T-helper 22 cell (primary cell): Measurements from ENCODE around the gene ARHGEF2.

Experiments
- DNase-seq: peaks from one replicate; pipeline ENCODE4 v3.0.0-alpha.2; 2020; ENCODE audit warnings: low read depth

The ARHGEF2 gene

DNA sequence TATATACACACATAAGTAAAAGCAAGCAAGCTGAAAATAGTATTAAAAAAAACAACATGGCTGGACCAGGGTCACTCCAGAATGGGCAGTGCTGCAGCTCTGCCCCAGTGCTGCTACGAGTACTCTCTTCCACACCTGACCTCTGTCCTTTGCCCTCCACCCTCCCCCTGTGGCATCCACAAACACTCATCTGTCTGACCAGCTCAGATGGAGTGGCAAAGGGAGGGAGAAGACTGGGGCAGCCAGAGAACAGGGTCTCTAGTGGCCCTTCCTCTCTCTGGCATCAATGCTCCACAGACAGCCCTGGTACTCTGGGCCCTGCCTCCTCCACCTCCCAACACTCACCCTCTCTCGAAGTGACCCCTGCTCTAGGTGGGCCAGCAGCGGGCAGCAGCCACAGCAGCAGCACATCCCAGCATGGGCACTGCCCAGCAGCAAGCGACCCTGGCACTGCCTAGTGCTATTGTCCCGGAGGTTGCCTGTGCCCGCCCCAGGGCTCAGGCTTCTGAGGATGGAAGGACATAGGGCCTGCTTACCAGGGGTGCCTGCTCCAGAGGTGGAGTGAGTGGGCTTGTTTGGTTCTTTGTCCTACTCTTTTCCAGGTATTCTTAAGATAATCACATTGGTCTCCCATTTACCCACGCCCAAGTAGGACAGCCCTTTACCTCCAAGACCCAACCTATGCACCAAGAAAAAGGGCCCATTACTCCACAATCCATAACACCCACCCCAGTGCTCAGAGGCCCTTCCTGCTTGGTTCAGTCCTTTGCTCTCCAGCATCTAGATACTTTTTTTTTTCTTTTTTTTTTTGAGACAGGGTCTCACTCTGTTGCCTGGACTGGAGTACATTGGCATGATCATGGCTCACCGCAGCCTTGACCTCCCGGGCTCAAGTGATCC is 6.2 kb downstream of the ARHGEF2 start:
- DNase-seq = no peak

DNA sequence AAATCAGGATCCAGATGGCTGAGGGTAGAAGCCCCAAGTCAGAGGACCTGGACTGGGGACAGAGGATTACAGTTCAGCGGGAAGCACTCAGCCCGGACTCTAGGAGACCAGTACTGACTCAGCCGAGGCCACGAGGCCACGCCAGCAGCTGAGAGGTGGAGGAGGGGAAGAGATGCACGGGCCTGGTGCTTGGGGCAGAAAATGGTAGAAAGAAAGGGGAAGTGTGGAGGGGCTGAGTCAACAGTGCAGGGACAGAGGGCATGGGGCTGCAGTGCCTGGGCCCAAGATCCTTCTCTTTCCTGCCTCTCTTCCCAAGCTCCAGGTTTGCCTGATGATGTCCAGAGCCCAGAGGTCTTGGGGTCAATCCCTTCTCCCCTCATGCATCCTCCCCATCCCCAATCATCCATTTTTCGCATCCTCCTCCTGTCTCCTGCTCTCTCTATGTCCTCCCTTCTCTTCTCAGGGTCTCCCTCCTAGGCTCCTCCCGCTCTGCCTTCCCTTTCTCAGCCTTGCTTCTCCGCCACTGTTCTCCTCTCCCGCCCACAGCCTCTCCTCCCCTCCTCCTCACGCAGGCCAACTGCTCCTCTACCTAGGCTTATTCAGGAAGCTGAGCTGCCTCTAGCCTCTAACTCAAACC is 7.7 kb downstream of the ARHGEF2 start:
- DNase-seq = no peak

DNA sequence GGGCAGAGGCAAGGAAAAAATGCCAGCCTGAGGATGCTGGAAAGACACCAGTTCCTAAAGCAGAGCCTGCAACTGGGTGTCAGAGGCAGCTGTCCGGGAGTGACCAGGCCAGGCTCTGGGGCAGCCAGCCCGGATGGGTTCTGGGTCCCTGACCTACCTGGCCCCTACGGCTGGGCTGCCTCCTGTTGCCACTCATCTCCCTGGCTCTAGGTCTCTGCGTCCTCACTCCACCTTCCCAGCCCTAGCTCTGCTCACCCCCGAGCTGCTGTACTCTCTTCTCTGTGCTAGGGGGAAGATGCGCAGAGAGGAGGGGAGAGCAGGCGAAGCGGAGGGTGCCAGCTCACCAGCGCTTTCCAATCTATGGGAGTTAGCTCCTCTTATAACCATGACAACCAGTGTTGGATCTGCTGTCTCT is 9.0 kb downstream of the ARHGEF2 start:
- DNase-seq = no peak

DNA sequence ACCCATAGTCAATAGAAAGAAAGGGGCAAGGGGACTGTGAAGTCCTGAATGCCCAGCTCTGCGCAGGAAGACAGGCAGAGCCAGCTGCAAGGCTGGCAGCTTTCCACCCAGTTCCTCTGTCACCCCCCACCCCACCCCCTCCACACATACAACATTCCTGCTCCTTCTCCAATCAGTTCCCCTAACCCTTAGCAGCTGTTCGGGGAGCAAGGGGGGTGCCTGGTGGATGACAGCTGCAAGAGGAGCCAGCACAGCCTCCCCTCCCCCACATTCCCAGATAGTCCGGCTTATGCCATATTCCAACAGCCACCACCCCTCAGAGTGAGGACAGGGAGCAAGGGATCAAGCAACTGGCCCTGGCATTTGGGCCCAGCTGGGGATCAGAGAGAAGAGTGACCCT is 9.7 kb downstream of the ARHGEF2 start:
- DNase-seq = no peak

DNA sequence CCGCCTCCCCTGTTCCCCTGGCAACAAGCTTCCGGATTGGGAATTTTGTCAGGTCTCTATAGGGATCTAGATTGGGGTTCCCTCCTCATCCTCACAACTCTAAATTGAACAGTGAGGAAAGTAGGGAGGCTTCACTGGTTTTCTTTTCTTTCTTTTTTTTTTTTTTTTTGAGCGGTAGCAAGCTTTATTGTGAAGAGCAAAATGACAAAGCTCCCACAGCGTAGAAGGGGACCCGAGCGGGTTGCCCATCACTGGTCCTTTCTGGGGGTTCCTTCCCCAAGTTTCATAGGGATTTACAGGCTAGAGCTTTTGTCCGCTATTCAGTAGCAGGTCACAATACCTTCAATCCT is 10.3 kb downstream of the ARHGEF2 start:
- DNase-seq = no peak

DNA sequence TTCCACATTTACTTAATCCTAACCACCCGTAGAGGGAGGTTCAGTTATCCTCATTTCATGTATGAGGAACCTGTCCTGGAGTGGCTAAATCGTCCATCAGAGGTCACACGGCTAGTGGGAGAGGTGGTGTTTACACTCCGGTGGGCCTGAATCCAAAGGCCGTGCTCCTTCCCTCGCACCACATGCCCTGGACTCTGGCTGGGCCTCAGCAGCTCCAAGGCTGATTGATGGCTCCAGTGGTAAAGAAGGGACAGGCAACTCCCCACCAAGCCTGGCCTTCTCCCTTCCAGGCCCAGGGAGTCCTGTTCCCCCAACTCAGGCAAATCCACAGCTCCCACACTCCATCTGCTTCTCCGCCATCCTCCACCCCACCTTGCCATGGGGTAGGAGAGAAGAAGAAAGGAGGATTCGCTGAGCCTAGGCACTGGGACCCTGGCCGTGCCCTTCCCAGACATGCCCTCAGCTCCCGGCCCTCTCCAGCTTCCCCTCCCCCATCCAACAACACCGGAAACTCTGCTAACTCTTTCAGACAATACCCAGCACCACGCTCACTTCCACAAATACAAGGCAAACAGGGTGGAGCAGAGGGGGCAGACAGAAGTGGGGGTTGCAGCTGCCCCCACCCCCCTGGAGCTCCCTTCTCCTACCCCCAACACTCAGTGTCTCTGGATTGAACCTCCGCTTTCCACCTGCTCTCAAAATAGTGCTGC is 10.9 kb downstream of the ARHGEF2 start:
- no peak for DNase-seq

DNA sequence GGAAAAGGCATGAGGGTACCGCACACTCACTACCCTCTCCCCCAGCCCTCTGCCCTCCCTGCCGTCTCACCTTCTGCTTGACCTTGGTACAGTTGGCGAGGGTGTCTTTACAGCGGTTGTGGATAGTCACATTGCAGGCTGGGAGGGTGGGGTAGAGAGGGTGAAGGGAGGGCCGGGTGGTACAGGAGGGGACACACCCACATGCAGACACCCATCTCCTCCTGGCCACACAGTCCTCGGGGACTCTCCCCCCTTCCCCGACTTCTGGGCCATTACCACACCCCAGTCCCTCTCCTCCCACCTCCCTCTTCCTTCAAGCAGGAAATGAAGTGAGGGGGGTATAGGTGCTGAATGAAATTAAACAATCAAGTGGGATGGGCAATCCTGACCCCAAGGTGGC is 11.6 kb downstream of the ARHGEF2 start:
- no peak for DNase-seq

DNA sequence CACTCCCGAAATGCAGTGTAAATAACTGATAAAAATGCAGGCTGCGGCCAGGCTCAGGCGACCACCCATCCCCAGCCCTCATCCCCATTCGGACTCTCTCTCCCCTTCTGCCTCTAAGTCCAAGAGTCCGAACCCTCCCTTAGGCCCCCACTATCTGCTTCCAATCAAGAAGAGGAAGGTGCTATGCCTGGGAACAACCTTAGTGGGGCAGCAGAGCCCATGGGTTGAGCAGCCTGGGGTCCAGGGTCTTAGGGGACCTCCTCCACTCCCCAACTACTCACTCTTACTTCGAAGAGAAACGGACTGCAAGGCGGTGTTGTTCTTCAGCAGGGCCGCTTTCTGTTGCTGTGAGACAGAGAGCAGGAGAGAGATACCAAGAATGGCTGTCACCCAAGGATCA is 12.2 kb downstream of the ARHGEF2 start:
- DNase-seq = no peak

DNA sequence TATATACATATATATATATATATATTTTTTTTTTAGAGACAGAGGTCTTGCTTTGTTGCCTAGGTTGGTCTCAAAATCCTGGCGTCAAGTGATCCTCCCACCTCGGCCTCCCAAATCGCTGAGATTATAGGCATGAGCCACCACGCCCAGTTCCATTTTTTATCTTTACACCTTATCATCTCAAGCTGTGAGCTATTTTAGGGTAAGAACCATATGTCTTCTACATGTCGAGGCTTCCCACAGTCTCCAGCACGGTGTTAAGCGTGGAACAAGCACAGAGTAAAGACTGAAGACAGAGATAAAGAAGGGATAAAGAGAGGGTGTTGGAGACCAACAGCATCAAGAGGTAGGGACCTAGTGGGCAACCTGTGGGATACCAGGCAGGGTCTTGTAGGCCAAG is 14.2 kb downstream of the ARHGEF2 start:
- no peak for DNase-seq

DNA sequence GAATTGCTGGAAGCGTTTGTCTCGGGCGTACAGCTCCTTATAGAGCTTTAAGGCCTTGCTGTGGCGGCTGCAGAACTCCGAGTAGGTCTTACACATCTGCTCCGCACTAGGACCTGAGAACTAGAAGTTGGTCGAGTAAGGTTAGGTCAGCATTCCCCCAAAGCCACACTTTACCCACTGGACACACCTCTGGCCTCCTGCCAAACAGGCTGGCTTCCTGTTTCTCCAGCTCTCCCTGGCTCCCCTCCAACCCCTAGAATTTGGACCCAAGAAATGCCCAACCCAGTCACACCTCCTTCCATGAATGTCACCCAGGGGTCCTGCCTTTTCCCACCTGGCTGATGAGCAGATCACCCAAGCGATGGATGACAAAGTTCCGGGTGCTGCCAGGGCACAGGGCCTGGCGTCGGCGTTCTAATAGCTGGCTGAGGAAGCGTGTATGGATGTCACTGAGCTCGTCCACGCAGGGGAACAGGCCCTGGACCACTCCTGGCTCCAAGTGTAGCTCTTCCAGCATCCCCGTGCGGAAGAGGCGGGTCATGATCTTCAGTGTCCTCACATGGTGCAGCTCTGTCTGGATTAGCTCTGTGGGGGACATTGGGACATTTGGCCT is 15.6 kb downstream of the ARHGEF2 start:
- no peak for DNase-seq

DNA sequence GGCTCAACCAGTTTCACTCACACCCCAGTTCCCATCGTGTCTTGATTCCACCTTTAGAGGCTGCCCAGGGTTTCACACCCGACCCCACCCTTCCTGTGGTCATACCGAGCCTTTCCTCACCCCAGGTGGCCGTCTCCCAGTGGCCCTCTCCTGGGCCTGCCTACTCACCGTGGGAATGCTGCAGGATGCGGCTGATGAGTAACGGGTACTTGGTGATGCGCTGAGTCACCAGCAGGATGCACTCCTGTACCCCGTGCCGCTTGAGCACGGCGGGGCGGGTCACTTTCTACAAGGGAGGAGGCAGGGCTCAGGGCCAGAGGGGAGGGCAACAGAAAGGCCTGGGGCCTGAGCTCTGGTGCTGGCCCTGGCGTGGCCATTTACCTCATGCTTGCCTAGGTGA is 16.4 kb downstream of the ARHGEF2 start:
- DNase-seq = no peak

DNA sequence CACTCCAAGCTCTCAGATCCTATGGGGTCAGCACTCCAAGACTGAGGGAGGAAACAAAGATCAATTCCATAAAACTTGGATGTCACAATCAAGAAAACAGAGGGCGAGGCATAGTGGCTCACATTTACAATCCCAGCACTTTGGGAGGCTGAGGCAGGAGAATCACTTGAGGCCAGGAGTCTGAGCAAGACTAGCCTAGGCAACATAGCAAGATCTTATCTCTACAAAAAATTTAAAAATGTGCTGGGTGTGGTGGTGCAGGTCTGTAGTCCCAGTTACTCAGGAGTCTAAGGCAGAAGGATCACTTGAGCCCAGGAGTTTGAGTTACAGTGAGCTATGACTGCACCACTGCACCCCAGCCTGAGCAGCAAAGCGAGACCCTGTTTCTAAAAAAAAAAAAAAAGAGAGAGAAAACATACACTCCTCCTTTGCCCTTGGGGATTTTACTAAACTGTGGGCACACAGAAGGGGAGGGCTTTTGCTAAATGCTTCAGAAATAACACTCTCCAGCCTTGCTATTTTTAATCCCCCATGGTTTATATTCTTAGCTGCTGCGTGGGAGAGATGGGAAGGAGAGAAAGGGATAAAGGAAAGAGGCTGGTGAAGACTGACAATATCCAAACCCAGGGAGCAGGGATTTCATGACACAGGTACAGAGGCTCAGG is 18.1 kb downstream of the ARHGEF2 start:
- no peak for DNase-seq

DNA sequence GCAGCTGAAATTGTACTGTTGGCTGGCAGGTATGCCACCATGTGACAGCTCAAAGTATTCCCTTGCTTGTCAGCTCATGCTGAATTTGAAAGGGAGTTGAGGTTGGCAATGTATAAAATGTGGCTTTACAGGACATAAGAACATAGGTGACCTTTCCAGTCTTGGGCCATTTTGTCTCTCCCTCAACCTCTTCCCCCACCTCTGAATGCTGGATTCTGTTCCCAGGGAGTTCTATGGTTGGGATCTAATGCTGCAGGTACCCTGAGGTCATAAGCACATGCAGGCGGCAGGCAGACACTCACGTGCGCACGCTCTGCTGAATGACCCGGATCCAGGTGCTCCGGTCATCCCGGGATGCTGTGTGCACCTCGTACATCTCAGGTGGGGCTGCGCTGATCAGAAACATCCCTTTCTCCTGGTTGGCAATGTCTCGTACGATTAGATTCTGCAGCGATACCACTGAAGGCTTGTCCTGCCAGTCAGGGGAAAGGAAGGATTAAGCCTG is 20.9 kb downstream of the ARHGEF2 start:
- DNase-seq = no peak

DNA sequence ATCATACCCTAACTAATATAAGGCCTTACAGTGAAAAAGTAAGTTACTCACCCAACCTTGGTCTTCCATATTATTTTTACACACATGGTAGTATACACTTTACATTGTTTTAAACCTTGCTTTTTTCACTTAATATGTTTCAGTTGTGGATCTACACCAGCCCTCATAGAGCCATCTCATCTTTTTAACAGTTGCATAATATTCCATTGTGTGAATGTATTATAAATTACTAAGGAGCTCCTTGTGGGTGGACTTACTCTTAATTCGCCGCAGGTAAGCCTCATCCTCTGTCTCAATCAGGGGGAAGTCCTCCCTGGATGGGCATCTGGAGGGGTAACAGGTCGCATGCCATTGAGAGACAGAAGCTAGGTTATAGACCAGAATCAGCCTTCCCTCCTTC is 23.7 kb downstream of the ARHGEF2 start:
- DNase-seq = no peak

DNA sequence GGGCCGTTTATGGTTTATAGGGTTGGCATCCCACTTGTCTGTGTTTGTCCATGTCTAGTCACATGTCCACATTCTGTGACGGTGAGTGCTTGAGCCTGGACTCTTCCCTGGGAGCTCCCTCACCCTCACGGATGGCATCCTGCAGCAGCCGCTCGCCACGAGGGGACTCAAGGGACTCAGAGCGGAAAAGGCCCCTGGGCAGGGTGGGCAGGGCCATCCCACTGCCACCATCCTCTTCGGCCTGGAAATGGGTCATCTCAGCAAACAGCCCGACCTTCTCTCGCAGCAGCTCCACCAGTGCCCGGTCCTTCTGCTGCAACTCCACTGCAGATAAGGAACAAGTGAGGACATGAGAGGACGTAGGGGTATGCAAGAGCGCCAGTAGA is 25.8 kb downstream of the ARHGEF2 start:
- no peak for DNase-seq

DNA sequence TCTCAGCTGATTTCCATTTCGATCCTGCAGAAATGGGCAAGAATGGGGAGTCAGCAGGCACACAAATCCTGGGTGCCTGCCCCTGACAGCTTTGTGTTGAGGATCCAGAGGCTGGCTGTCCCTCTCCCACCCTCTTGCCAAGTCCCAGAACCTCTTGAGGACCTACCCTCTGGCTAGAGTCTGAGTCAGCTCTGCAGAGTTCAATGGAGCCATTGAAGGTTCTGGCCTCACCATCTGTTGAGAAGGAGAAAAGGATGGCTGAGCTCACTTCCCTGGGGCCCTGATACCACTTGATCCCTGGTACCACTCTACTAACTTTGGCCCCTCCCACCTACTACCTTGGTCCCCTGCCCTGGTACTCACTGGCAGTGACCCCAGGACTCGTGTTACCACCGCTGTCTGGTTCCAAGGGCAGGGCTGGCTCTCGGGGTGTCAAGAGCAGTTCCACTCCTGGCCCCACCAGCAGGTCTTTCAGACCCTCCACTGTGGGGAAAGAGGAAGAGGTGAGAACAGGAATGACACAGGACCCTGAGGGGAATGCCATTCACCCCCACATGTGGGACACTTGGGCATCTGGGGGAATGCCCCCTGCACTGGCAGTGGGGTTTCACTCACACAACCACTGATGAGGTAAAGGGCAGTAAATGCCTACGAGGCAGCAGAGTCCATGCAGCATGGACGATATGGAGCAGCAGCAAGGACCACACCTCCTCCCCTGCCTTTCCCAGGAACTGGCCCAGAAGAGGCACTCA is 26.4 kb downstream of the ARHGEF2 start:
- no peak for DNase-seq

DNA sequence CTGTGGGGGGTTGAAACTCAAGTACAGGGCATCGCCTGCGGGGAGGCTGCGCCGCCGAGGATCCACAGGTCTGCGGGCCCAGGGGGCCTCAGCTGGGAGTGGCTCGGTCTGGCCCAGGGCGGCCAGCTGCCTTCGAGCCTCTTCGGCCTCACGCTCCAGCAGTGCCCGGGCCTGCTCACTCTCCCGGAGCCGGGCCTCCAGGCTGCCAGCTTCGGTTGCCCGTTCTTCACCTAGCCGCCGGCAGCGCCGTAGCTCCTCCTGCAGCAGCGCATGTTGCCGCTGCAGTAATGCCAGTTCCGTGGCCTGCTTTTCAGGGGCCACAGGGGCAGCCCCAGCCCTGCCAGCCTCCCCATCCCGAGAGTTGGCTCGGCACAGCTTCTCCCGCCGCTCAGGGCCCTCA is 27.5 kb downstream of the ARHGEF2 start:
- DNase-seq = no peak

DNA sequence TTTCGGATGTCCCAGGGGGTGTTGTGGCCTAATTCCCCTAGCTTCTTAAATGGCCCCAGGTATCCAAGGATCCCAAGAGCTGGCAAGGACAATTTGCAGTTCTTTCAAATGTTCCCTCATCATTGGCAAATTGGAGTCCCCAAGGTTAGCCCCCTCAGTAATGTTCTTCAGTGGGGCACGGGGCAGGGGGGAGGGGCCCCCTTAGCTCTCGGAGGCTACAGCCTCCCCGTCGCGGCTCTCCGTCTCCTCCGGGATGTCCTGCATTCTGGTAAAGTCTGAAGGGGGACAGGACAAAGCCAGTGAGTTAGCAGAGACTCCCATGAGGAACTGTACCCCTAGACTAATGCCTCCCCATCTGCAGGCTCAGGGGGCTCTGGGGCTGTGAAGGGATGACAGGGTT is 30.6 kb downstream of the ARHGEF2 start:
- DNase-seq = no peak

DNA sequence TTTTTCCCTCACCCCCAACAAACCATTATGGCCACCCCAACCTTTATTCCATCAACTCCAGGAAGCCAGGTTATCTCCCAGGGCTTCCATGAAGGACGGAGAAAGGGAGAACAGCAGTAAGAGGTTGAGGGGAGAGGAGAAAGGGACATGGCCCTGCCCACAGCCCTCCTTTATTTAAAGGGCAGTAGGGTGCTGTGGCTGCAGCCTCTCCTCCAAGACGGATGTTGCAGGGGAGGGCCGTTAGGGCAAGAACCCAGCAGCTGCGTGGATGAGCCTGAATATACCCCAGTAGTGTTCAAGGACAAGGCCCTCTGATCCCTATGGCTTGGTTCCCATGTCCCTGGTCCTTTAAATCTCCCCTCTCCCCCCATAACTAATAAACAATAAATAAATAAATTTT is 31.1 kb downstream of the ARHGEF2 start:
- no peak for DNase-seq

DNA sequence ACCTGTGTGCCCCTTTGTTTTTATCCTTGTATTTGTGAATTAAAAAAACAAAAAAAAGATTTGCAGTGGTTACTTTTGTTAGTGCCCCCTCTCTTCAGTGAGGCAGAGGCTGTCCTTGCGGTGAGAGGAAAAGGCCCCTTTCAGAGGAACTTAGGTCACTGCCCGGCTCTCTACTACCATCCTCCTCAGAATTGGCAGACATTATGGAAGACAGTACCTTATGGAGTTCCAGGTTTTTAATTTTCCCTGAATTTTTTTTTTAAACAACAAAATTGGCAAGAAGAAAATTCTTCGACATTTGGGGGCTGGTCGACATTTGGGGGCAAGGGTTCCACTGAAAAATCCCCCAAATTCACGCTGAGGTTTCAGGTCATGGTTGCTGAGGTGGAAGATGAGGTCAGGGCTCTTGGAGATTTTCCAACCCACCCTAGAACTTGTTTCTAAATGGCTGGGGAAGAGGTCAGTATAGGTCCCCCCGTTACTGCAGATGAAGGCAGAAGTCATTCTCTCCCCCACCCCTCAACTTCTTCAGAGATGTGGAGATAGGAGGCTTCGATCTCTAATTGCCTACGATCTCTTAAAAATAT is 31.6 kb downstream of the ARHGEF2 start:
- DNase-seq = no peak

DNA sequence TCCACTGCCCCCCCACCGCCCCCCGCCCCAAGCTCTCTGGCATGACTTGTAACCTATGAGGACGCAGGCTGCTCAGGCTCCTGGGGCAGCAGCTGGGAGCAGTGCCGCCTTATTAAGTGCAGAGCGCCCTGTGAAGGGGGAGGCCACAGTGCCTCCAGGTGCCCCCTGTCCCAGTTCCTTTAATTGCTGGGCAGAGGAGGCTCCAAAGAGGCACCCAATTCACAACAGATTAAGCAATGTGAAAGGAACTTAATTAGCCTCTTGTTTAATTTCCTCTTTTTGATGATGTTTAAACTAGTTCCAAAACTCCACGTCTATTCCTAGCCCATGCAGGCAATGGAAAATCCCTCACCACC is 33.9 kb downstream of the ARHGEF2 start:
- DNase-seq = no peak
